ENCODE data around the gene P3H2.

The P3H2 gene

GRCh38 chr3:190019844-190020243 is 100.9 kb downstream of the P3H2 start:
- TF ChIP-seq POLR2AphosphoS5 (IDR thresholded peaks at IDR 0.05; ENCODE audit: low read depth, low read length) (no peak), FOXP2 (optimal IDR thresholded peaks at IDR 0.05; ENCODE audit: borderline replicate concordance, extremely low read depth, extremely low read length, insufficient read depth) (no peak), REST (IDR thresholded peaks at IDR 0.05; ENCODE audit: insufficient read depth in 1 of 2, low read depth in 2 of 2, low read length in 2 of 2) (no peak), TAF1 (IDR thresholded peaks at IDR 0.05; ENCODE audit: borderline replicate concordance, insufficient read depth, low read length) (no peak), SIN3A (IDR thresholded peaks at IDR 0.05; ENCODE audit: borderline replicate concordance, insufficient read depth, low read length) (no peak)

- TF ChIP-seq SIN3A (IDR thresholded peaks at IDR 0.05; ENCODE audit: borderline replicate concordance, insufficient read depth, low read length) (no peak), TAF1 (IDR thresholded peaks at IDR 0.05; ENCODE audit: borderline replicate concordance, insufficient read depth, low read length) (no peak), FOXP2 (optimal IDR thresholded peaks at IDR 0.05; ENCODE audit: borderline replicate concordance, extremely low read depth, extremely low read length, insufficient read depth) (no peak), REST (IDR thresholded peaks at IDR 0.05; ENCODE audit: insufficient read depth in 1 of 2, low read depth in 2 of 2, low read length in 2 of 2) (no peak), POLR2AphosphoS5 (IDR thresholded peaks at IDR 0.05; ENCODE audit: low read depth, low read length) (no peak)
Observed at GRCh38 chr3:190019006-190019405, 101.7 kb downstream of the P3H2 start.

- TF ChIP-seq TAF1 (IDR thresholded peaks at IDR 0.05; ENCODE audit: borderline replicate concordance, insufficient read depth, low read length), result no peak
- TF ChIP-seq SIN3A (IDR thresholded peaks at IDR 0.05; ENCODE audit: borderline replicate concordance, insufficient read depth, low read length), result no peak
- no peak for TF ChIP-seq FOXP2 (optimal IDR thresholded peaks at IDR 0.05; ENCODE audit: borderline replicate concordance, extremely low read depth, extremely low read length, insufficient read depth)
- no peak for TF ChIP-seq REST (IDR thresholded peaks at IDR 0.05; ENCODE audit: insufficient read depth in 1 of 2, low read depth in 2 of 2, low read length in 2 of 2)
Observed at GRCh38 chr3:190018460-190018859, 102.2 kb downstream of the P3H2 start.

GRCh38 chr3:190017521-190018288 is 103.0 kb downstream of the P3H2 start:
- TF ChIP-seq REST (IDR thresholded peaks at IDR 0.05; ENCODE audit: insufficient read depth in 1 of 2, low read depth in 2 of 2, low read length in 2 of 2), result no peak
- TF ChIP-seq SIN3A (IDR thresholded peaks at IDR 0.05; ENCODE audit: borderline replicate concordance, insufficient read depth, low read length), result no peak
- no peak for TF ChIP-seq POLR2AphosphoS5 (IDR thresholded peaks at IDR 0.05; ENCODE audit: low read depth, low read length)
- TF ChIP-seq FOXP2 (optimal IDR thresholded peaks at IDR 0.05; ENCODE audit: borderline replicate concordance, extremely low read depth, extremely low read length, insufficient read depth), result no peak
- TF ChIP-seq TAF1 (IDR thresholded peaks at IDR 0.05; ENCODE audit: borderline replicate concordance, insufficient read depth, low read length), result no peak

Data from PFSK-1 (cell line).